Sigmoid colon (tissue), 7 donors: ENCODE data around the gene ARSJ. TPM values are rescaled to one million over a fixed set of nuclear protein-coding genes. Genes with fewer than 3 reads are reported as not detected.

Experiments used
- DNase-seq: peaks from one replicate; pipeline ENCODE4 v3.0.0-alpha.2; 2019
- H3K27ac ChIP-seq, 4 donors: fragments of 200-600 bp; sonication (generic); one replicate each; pipeline ENCODE4 v1.5.1; 2016 to 2019; ENCODE audit warnings: mild to moderate bottlenecking in 1 of 4
- H3K27me3 ChIP-seq, 3 donors: fragments of 200-600 bp; sonication (generic); one replicate each; pipeline ENCODE4 v1.5.1; 2019; ENCODE audit warnings: mild to moderate bottlenecking in 1 of 3
- H3K36me3 ChIP-seq, 4 donors: fragments of 200-600 bp; sonication (generic); one replicate each; pipeline ENCODE4 v1.5.1; 2016 to 2019
- H3K4me1 ChIP-seq, 4 donors: fragments of 200-600 bp; sonication (generic); one replicate each; pipeline ENCODE4 v1.5.1; 2017 to 2019
- H3K4me3 ChIP-seq, 4 donors: fragments of 200-600 bp; sonication (generic); one replicate each; pipeline ENCODE4 v1.5.1; 2017 to 2019; ENCODE audit warnings: mild to moderate bottlenecking in 2 of 4, moderate library complexity in 1 of 4
- H3K9me3 ChIP-seq, 4 donors: fragments of 200-600 bp in 3 of 4; sonication (generic) in 3 of 4; one replicate each; pipeline versions ENCODE4 v1.5.1 to v1.6.1; 2013 to 2019
- CTCF ChIP-seq, 4 experiments: fragments of 450-650 bp in 3 of 4; fragments of 200-600 bp in 1 of 4; IDR thresholded peaks; one replicate each; pipeline ENCODE4 v1.5.1; 2016 to 2019; ENCODE audit warnings: antibody characterized with exemption in 4 of 4, mild to moderate bottlenecking in 3 of 4, moderate library complexity in 2 of 4
- EP300 ChIP-seq, 4 donors: sonication (generic); formaldehyde crosslinking; IDR thresholded peaks; one replicate each; pipeline ENCODE4 v1.6.1; 2017; ENCODE audit warnings: antibody characterized with exemption in 4 of 4
- POLR2A ChIP-seq, 2 donors: fragments of 450-650 bp; IDR thresholded peaks; one replicate each; pipeline ENCODE4 v1.6.1; 2016; ENCODE audit warnings: antibody characterized with exemption in 2 of 2, mild to moderate bottlenecking in 2 of 2, moderate library complexity in 2 of 2
- POLR2AphosphoS5 ChIP-seq, 4 donors: sonication (generic); formaldehyde crosslinking; IDR thresholded peaks; one replicate each; pipeline ENCODE4 v1.6.1; 2017; ENCODE audit warnings: antibody characterized with exemption in 4 of 4
- WGBS, 2 donors: extraction: QIAGEN DNeasy Blood & Tissue Kit; methylation state at CpG; one replicate each; pipeline ENCODE4 v1.1.7; 2013; 5-methylcytosine and 5-hydroxymethylcytosine counted together
- intact Hi-C: fragments of 100-400 bp; cut with DNase I; formaldehyde crosslinking; loops from one replicate; pipeline ENCODE4 v1.15.1; 2023
- polyA plus RNA-seq, 3 donors: library from polyadenylated mRNA; stranded (reverse); fragments of 200-250 nt; gene quantifications; one replicate each; pipeline ENCODE4 v1.2.3, GENCODE V29; 2013
- total RNA-seq, 4 donors: library from RNA; depleted of rRNA; stranded (reverse); fragments of >200 nt; gene quantifications; one replicate each; pipeline ENCODE4 v1.1.0, GENCODE V29; 2016
- donor health status: healthy with polysubstance abuse.
- donor health status: Bipolar disorder and iron deficiency.
- donor health status: healthy.

Gene ARSJ
- total and polyA plus RNA-seq, 7 donors: 0.46 to 11.9 (median 7.2) TPM

DNA sequence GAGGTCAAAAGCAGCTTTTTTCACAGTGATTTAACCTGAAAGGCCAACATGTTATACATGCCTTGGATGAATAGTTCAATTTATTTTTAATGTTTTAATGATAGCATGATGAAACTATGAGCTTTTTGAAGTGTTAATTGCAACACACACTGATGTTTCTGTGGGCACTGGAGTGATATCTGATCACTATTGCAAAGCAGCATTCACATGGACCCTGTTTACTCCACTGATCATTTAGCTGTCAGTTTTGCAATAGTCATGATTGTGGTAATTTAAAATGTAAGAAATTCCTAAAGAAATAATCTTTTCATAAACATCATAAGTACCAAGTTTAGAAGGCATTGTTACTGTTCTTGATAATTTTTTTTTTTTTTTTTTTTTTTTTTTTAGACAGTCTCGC lies 74.1 kb downstream of the ARSJ start:
- Histone ChIP-seq H3K27ac (no peak overlapping the region), H3K36me3 (peaks cover 5 to 21% (median 9%) of the 10 kb centered on the region in 4 donors), H3K4me1 (no peaks in the 10 kb centered on the region), H3K27me3 (no peaks in the 10 kb centered on the region), H3K9me3 (no peaks in the 10 kb centered on the region), H3K4me3 (no peak overlapping the region)
- 82 to 100% methylated on average over 1 of the region's 1 CpG for WGBS, 2 donors
- no peak for DNase-seq
- intact Hi-C loops: no loop called here
- TF ChIP-seq POLR2AphosphoS5 (IDR thresholded peaks at IDR 0.05): no peak
- no peak for TF ChIP-seq EP300 (IDR thresholded peaks at IDR 0.05)
- TF ChIP-seq CTCF (IDR thresholded peaks at IDR 0.05): no peak
- TF ChIP-seq POLR2A (IDR thresholded peaks at IDR 0.05): no peak

GRCh38 chr4:113904877-113905276 lies 74.6 kb downstream of the ARSJ start:
- no peak overlapping the region for H3K27ac ChIP-seq
- TF ChIP-seq POLR2AphosphoS5 (IDR thresholded peaks at IDR 0.05): no peak
- no peak for TF ChIP-seq EP300 (IDR thresholded peaks at IDR 0.05)
- no peak for TF ChIP-seq POLR2A (IDR thresholded peaks at IDR 0.05)
- no peak for TF ChIP-seq CTCF (IDR thresholded peaks at IDR 0.05)
- H3K9me3 ChIP-seq: no peaks in the 10 kb centered on the region
- 87 to 89% methylated on average over 1 of the region's 1 CpG for WGBS, 2 donors
- H3K4me3 ChIP-seq: no peak overlapping the region
- no peaks in the 10 kb centered on the region for H3K4me1 ChIP-seq
- DNase-seq: no peak
- intact Hi-C loops: no loop called here
- no peaks in the 10 kb centered on the region for H3K27me3 ChIP-seq
- peaks cover 5 to 21% (median 9%) of the 10 kb centered on the region in 4 donors for H3K36me3 ChIP-seq

- intact Hi-C loops: no loop called here
- H3K27ac ChIP-seq: no peak overlapping the region
- WGBS, 2 donors: 38 to 60% methylated on average over 13 of the region's 13 CpGs
- H3K36me3 ChIP-seq: peaks cover 5 to 21% (median 9%) of the 10 kb centered on the region in 4 donors
- TF ChIP-seq POLR2A (IDR thresholded peaks at IDR 0.05): no peak
- TF ChIP-seq CTCF (IDR thresholded peaks at IDR 0.05): peak in 1 of 4 experiments; percentile 30
- H3K4me3 ChIP-seq: no peak overlapping the region
- H3K4me1 ChIP-seq: no peaks in the 10 kb centered on the region
- no peak for DNase-seq
- no peaks in the 10 kb centered on the region for H3K27me3 ChIP-seq
- no peaks in the 10 kb centered on the region for H3K9me3 ChIP-seq
Observed at GRCh38 chr4:113901994-113902787, 77.3 kb downstream of the ARSJ start.

DNA sequence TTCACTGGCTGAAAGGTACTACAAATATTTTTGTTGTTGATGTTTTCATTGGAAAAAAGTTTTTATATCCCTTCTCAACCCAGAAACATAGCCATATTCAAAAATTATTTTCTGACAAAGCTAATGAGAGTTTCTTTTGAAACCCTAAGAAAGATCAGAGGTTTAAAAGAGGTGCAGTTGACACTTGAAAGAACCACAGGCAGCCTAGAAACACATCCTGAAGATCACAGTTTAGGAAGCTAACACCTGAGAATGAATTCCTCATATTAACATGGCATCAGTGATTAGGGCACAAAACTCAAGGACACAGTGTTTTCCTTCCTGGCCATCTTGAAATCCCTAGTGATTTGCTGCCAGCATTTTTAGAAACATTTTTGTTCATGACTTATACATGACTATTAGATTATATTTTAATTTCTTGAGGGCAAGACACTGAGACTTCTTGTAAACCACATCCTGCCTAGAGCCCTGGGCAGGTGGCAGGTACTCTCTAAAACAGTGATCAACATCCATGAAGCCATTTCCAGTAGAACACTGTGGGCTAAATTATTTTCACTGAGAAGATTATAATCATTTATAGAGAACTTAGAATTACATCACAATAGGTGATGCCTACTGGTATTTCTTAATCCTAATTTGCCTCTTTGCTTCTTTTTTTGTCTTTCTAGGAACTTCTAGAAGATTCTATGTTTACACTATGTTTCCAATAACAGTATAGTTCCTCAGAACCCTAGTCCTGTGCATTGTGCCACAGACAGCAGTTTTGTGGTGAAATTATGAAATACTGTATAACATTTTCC lies 80.0 kb downstream of the ARSJ start:
- Histone ChIP-seq H3K27ac (no peak overlapping the region), H3K4me3 (no peak overlapping the region), H3K27me3 (no peaks in the 10 kb centered on the region), H3K9me3 (no peaks in the 10 kb centered on the region), H3K36me3 (peaks cover 5 to 28% (median 9%) of the 10 kb centered on the region in 4 donors), H3K4me1 (no peaks in the 10 kb centered on the region)
- intact Hi-C loops: no loop called here
- no peak for TF ChIP-seq CTCF (IDR thresholded peaks at IDR 0.05)
- DNase-seq: no peak
